Measurements from ENCODE around the gene IGFN1.

IGFN1 gene

DNA sequence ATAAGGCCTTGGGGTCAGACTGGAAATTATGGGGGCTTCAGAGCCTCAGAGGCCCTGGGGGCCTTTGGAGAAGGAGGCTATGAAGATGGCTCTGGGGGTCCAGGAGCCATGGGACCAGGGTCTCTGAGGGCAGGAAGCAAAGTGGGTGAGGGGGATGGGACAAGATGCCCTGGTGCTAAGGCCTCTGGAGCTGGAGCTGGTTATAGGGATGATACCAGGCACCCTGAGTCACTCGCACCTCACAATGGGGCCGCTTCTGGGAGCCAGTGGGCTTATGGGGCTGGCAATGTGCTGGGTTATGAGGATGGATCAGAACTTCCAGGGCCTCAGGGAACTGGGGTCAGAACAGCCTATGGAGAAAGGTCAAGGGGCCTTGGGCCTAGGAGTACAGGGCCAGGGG is 17.6 kb downstream of the IGFN1 start:
- TF ChIP-seq, protein P1, sequence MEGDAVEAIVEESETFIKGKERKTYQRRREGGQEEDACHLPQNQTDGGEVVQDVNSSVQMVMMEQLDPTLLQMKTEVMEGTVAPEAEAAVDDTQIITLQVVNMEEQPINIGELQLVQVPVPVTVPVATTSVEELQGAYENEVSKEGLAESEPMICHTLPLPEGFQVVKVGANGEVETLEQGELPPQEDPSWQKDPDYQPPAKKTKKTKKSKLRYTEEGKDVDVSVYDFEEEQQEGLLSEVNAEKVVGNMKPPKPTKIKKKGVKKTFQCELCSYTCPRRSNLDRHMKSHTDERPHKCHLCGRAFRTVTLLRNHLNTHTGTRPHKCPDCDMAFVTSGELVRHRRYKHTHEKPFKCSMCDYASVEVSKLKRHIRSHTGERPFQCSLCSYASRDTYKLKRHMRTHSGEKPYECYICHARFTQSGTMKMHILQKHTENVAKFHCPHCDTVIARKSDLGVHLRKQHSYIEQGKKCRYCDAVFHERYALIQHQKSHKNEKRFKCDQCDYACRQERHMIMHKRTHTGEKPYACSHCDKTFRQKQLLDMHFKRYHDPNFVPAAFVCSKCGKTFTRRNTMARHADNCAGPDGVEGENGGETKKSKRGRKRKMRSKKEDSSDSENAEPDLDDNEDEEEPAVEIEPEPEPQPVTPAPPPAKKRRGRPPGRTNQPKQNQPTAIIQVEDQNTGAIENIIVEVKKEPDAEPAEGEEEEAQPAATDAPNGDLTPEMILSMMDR (IDR thresholded peaks at IDR 0.05; ENCODE audit: borderline replicate concordance, insufficient read depth, low read depth, low read length): no peak
- H3K4me3 ChIP-seq (ENCODE audit: low read depth, low read length): no peak overlapping the region

DNA sequence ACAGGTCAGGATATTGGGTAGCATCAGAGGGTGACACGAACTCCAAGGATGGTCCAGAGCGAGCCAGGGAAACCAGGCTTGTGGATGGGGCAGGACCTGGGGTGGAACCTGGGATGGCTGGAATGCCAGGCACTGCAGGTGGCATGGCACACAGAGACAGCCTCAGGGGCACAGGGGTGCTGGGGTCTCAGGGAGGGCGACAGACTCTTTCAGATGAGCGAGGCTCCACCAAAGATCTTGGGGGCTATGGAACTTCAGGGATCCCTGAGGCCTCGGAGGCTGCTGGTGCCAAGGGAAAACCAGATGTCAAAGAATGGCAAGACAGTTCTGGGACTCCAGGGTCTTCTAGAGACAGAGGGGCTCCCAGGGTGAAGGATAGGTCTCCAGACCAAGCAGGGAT is 21.4 kb downstream of the IGFN1 start:
- H3K4me3 ChIP-seq (ENCODE audit: low read depth, low read length): no peak overlapping the region
- TF ChIP-seq, protein P1 (IDR thresholded peaks at IDR 0.05; ENCODE audit: borderline replicate concordance, insufficient read depth, low read depth, low read length): no peak

DNA sequence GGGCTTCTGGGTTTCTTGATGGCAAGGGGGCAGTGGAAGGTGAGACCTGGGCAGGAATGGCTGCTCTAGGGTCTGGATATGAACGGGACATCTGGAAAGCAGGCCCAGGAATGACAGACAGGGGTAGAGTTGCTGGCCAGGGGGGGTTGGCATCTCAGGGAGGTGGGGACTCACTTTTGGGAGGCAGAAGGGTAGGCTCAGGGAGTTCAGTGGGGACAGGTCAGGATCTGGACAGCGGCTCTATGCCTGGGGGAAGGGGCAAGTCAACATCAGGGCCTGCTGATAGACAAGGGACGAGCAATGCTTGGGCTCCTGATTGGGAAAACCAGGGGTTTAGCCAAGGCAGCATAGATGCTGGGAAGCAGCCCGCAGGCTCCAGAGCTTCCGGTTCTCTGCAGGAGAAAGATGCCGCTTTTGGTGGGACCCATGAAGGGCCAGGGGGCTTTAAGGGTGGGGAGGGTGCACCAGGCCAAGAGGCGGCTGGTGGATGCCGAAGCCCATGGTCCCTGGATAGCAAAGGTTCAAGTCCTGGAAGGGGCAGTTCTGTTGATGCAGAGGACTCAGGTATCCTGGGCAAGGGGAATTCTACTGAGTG is 21.9 kb downstream of the IGFN1 start:
- TF ChIP-seq, protein P1 (IDR thresholded peaks at IDR 0.05; ENCODE audit: borderline replicate concordance, insufficient read depth, low read depth, low read length): no peak
- no peak overlapping the region for H3K4me3 ChIP-seq (ENCODE audit: low read depth, low read length)

DNA sequence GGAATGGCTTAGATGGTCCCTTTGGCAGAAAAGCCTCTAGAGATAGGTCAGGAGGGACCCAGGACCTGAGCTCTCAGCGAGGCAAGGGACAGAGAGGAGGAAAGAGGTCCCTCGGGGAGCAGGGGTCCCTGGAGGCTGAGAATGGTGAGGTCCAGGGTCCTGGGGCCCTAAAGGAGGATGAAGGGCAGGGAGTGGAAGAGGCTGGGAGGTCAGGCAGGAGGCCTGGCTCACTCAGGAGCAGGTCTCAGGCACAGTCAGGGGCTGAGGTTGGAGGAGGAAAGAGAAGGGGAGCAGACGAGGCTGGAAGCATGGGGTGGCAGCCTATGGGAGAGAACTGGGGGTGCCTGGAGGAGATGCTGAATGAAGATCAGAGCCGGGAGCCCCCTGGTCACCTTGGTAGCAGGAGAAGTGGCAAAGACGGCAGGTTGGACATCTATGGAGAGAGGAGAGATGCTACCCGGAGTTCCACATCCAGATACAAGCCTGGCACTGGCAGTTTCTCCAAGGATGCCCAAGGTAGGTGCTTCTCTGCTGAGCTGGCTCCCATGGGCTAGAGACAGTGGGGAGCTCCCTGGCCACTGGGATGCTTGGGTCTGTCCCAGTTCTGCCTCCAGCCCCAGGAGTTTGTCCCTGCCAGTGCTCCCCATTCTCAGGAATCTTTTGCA is 22.6 kb downstream of the IGFN1 start:
- H3K4me3 ChIP-seq (ENCODE audit: low read depth, low read length): no peak overlapping the region
- TF ChIP-seq, protein P1 (IDR thresholded peaks at IDR 0.05; ENCODE audit: borderline replicate concordance, insufficient read depth, low read depth, low read length): no peak

DNA sequence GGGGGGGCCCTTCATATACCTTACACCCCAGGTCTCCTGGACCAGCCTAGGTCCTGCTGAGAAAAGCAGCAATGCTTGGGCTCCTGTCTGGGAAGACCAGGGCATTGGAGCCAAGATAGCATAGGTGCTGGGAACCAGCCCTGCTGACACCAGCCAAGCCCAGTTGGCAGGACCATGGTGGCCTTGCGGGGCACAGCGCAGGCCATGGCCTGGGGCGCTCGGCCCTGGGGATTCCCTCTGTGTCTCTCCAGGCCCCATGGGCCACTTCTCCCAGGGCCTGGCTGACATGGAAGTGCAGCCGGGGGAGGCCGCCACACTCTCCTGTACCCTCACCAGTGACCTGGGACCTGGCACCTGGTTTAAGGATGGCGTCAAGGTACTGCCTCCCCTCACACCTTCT is 23.3 kb downstream of the IGFN1 start:
- H3K4me3 ChIP-seq (ENCODE audit: low read depth, low read length): no peak overlapping the region
- TF ChIP-seq, protein P1 (IDR thresholded peaks at IDR 0.05; ENCODE audit: borderline replicate concordance, insufficient read depth, low read depth, low read length): no peak

DNA sequence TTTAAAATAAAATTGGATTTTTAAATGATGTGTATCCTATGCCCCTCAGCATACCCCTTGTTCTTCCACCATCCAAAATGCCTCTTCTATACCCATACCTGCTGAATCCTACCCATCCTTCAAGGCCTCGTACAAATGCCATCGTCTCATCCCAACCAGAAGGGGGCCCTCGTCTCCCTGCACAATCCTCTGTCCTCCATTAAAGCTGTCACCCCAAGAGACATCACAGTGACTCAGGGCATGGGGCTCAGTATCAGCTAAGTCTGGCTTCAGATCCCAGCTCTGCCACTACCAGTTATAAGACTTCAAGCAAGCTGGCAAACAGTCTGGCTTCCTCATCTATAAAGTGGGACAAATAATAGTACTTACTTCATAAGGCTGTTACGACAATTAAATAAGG is 23.8 kb downstream of the IGFN1 start:
- TF ChIP-seq, protein P1 (IDR thresholded peaks at IDR 0.05; ENCODE audit: borderline replicate concordance, insufficient read depth, low read depth, low read length): peak; percentile 23; the same call in 1 of the 2 replicates
- no peak overlapping the region for H3K4me3 ChIP-seq (ENCODE audit: low read depth, low read length)

DNA sequence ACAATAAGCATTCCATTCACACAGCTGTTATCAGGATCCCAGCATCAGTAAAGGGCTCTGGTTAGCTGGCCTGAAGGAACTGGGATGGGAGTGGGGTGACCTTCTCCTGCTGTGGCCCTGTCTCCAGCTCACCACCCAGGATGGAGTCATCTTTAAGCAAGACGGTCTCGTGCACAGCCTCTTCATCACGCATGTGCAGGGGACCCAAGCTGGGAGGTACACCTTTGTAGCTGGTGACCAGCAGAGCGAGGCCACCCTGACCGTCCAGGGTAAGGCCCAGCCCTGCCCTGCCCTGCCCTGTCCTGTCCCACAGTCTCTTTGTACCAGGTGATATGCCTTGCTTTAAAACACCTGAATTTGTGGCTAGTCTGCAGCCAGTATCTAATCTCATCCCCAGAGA is 24.3 kb downstream of the IGFN1 start:
- TF ChIP-seq, protein P1 (IDR thresholded peaks at IDR 0.05; ENCODE audit: borderline replicate concordance, insufficient read depth, low read depth, low read length): no peak
- H3K4me3 ChIP-seq (ENCODE audit: low read depth, low read length): no peak overlapping the region

Data from GM12875 (cell line).